ENCODE results near the gene NRXN3.

NRXN3 gene

GRCh38 chr14:79281244-79282152 is 1111.3 kb downstream of the NRXN3 start:
- in situ Hi-C loops (cut with MboI; ENCODE audit: low pct_unique_long_range_greater_than_20kb, low sequenced_read_pairs, unreplicated experiment), result no loop called here
- no peak for DNase-seq (ENCODE audit: low spot score)
- TF ChIP-seq, protein P1, sequence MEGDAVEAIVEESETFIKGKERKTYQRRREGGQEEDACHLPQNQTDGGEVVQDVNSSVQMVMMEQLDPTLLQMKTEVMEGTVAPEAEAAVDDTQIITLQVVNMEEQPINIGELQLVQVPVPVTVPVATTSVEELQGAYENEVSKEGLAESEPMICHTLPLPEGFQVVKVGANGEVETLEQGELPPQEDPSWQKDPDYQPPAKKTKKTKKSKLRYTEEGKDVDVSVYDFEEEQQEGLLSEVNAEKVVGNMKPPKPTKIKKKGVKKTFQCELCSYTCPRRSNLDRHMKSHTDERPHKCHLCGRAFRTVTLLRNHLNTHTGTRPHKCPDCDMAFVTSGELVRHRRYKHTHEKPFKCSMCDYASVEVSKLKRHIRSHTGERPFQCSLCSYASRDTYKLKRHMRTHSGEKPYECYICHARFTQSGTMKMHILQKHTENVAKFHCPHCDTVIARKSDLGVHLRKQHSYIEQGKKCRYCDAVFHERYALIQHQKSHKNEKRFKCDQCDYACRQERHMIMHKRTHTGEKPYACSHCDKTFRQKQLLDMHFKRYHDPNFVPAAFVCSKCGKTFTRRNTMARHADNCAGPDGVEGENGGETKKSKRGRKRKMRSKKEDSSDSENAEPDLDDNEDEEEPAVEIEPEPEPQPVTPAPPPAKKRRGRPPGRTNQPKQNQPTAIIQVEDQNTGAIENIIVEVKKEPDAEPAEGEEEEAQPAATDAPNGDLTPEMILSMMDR (IDR thresholded peaks at IDR 0.05; ENCODE audit: extremely low read depth, insufficient read depth, missing control alignments), result no peak

DNA sequence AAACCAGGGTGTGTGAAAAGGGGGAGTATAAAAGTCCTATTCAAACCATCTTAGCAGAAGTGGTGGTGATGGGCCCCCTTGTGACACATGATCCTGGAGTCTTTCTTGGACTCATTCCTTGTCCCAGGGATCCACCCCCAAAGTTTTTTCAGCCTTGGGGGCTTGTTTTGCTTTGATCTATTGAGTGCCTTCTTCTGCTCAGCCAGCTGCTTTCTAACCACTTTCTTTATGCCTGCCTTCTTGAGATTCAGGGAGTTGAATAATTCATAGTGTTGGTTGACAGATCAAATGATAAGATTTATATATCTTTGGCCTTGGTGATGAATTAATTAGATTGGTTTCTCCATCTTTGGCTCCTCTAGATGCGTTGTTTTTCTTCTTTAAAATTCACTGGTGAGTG is 1114.4 kb downstream of the NRXN3 start:
- DNase-seq (ENCODE audit: low spot score), result no peak
- TF ChIP-seq, protein P1 (IDR thresholded peaks at IDR 0.05; ENCODE audit: extremely low read depth, insufficient read depth, missing control alignments), result no peak
- in situ Hi-C loops (cut with MboI; ENCODE audit: low pct_unique_long_range_greater_than_20kb, low sequenced_read_pairs, unreplicated experiment), result no loop called here

DNA sequence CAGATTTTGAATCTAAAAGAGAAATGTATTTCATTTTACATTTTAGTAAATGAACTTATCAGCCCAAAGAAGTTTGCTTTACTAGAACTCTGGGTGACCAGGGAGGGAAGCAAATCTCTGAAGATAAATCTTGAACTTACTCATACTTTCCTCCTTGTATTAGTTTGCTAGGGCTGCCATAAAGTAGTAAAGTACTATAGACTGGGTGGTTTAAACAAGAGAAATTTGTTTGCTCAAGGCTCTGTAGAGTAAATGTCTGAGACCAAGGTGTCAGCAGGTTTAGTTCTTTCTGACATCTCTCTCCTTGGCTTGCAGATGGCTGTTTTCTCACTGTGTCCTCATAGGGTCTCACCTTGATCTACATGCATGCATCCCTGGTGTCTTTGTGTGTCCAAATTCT is 1115.1 kb downstream of the NRXN3 start:
- TF ChIP-seq, protein P1 (IDR thresholded peaks at IDR 0.05; ENCODE audit: extremely low read depth, insufficient read depth, missing control alignments), result no peak
- in situ Hi-C loops (cut with MboI; ENCODE audit: low pct_unique_long_range_greater_than_20kb, low sequenced_read_pairs, unreplicated experiment), result no loop called here

GRCh38 chr14:79287976-79288375 is 1117.8 kb downstream of the NRXN3 start:
- in situ Hi-C loops (cut with MboI; ENCODE audit: low pct_unique_long_range_greater_than_20kb, low sequenced_read_pairs, unreplicated experiment), result no loop called here
- DNase-seq (ENCODE audit: low spot score), result no peak
- TF ChIP-seq, protein P1 (IDR thresholded peaks at IDR 0.05; ENCODE audit: extremely low read depth, insufficient read depth, missing control alignments), result no peak

More for the DNA sequence above, 1115.1 kb downstream of the NRXN3 start:
- DNase-seq (ENCODE audit: low spot score), result no peak

GRCh38 chr14:79293482-79294177 is 1123.5 kb downstream of the NRXN3 start:
- no peak for DNase-seq (ENCODE audit: low spot score)
- in situ Hi-C loops (cut with MboI; ENCODE audit: low pct_unique_long_range_greater_than_20kb, low sequenced_read_pairs, unreplicated experiment), result no loop called here
- TF ChIP-seq, protein P1 (IDR thresholded peaks at IDR 0.05; ENCODE audit: extremely low read depth, insufficient read depth, missing control alignments), result no peak

DNA sequence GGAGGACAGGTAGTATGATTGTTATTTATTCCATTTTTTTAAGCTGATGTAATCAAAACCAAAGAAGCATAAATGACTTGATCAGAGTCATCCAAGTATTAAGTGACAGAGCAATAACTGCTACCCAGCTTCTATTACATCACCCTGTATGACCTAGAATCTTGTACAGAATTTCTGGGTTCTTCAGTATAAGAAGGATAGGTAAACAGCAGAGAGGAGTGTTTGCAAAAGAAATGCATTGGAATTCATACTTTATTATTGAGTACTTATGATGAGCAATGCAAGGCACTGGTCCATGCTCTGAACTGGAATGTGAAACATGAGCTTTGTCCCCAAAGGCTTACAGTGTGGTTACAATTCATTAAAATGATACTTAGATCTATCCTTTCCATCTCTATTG is 1124.3 kb downstream of the NRXN3 start:
- TF ChIP-seq, protein P1 (IDR thresholded peaks at IDR 0.05; ENCODE audit: extremely low read depth, insufficient read depth, missing control alignments), result no peak

More for the DNA sequence above, 1124.3 kb downstream of the NRXN3 start:
- in situ Hi-C loops (cut with MboI; ENCODE audit: low pct_unique_long_range_greater_than_20kb, low sequenced_read_pairs, unreplicated experiment), result no loop called here
- no peak for DNase-seq (ENCODE audit: low spot score)
